Endodermal cell (in vitro differentiated cells): ENCODE results near the gene ANKRD44. TPM values are rescaled to one million over a fixed set of nuclear protein-coding genes. Genes with fewer than 3 reads are reported as not detected.

Experiments
- DNase-seq: peaks from one replicate; pipeline ENCODE4 v3.0.0-alpha.2; 2017
- H3K27ac ChIP-seq: 2 replicates; pipeline ENCODE4 v1.5.1; 2013; ENCODE audit warnings: mild to moderate bottlenecking, low read depth, low read length, moderate library complexity
- H3K27me3 ChIP-seq: 2 replicates; pipeline ENCODE4 v1.6.1; 2013; ENCODE audit warnings: mild to moderate bottlenecking, low read length, moderate library complexity; ENCODE audit not compliant: insufficient read depth, control insufficient read depth, poor library complexity, severe bottlenecking
- H3K36me3 ChIP-seq: 2 replicates; pipeline ENCODE4 v1.7.0; 2013; ENCODE audit warnings: mild to moderate bottlenecking, low read length, moderate library complexity; ENCODE audit not compliant: control insufficient read depth, insufficient read depth
- H3K4me1 ChIP-seq: one replicate; pipeline ENCODE4 v1.7.0; 2013; ENCODE audit warnings: low read length; ENCODE audit not compliant: control insufficient read depth, insufficient read depth
- H3K4me3 ChIP-seq: 2 replicates; pipeline ENCODE4 v1.5.1; 2013; ENCODE audit warnings: mild to moderate bottlenecking, low read length, moderate library complexity
- H3K9ac ChIP-seq: 2 replicates; pipeline ENCODE4 v1.6.1; 2013; ENCODE audit warnings: mild to moderate bottlenecking, low read length, moderate library complexity; ENCODE audit not compliant: poor library complexity, severe bottlenecking; ENCODE audit errors: extremely low read depth
- H3K9me3 ChIP-seq: 2 replicates; pipeline ENCODE4 v1.6.1; 2013; ENCODE audit warnings: mild to moderate bottlenecking, low read length, moderate library complexity; ENCODE audit not compliant: control insufficient read depth
- H3K27ac Mint-ChIP-seq: 2 replicates; pipeline ENCODE4 v1.8.0; 2020; ENCODE audit warnings: mixed read lengths
- H3K27me3 Mint-ChIP-seq: 2 replicates; pipeline ENCODE4 v1.8.0; 2021; ENCODE audit warnings: mild to moderate bottlenecking, mixed read lengths; ENCODE audit not compliant: insufficient read depth
- H3K36me3 Mint-ChIP-seq: 2 replicates; pipeline ENCODE4 v1.8.0; 2020; ENCODE audit warnings: low read depth, mixed read lengths
- H3K4me1 Mint-ChIP-seq: 2 replicates; pipeline ENCODE4 v1.8.0; 2020; ENCODE audit warnings: mixed read lengths
- H3K4me3 Mint-ChIP-seq: 2 replicates; pipeline ENCODE4 v1.8.0; 2020; ENCODE audit warnings: mild to moderate bottlenecking, moderate library complexity, mixed read lengths
- H3K9me3 Mint-ChIP-seq: 2 replicates; pipeline ENCODE4 v1.8.0; 2020; ENCODE audit warnings: mild to moderate bottlenecking, mixed read lengths
- WGBS, 2 experiments: methylation state at CpG; one replicate each; pipeline versions ENCODE4 v1.1.5 to v1.1.7; 2013; ENCODE audit warnings: missing lambda C conversion rate in 2 of 2, mixed read lengths in 1 of 2; ENCODE audit not compliant: insufficient coverage in 1 of 2, insufficient read length in 1 of 2; 5-methylcytosine and 5-hydroxymethylcytosine counted together
- total RNA-seq, 2 donors: library from RNA; stranded (reverse); fragmentation: NEBNext Ultra II Directional in 1 of 2; extraction: Animal tissue kit (Norgen Biotek cat#: 25700) in 1 of 2; gene quantifications; 2 replicates in 1 of 2; 3 replicates in 1 of 2; pipeline ENCODE4 v1.2.1, GENCODE V29; 2021
- TF ChIP-seq, protein P1 (sequence below): fragments of 200-600 bp; sonication (generic); conservative IDR thresholded peaks from 2 replicates; pipeline ENCODE4 v1.5.0; 2021; ENCODE audit warnings: antibody characterized with exemption, mild to moderate bottlenecking

Gene ANKRD44
- total RNA-seq, 2 donors from 2014 or later, result 6.2 to 10.6 TPM

DNA sequence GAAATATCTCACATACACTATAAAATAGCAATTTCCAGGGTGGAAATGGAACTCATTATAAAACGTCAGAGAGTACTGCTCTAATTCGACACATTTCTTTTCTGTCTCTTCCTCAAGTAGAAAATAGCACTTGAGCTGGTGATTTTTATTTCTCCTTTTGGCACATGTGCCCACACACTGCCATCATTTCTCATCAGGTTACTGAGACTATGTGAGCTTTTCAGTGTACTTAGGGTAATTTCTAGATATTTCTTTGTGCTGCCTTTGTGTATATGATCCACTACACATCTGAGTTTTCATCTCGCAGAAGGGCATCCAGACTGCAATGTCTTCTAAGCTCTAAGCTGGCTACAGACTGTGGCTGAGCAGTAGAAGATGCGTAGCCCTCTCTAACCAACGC is 321.9 kb downstream of the ANKRD44 start:
- Mint-ChIP-seq H3K4me1 (peaks cover 22% of the 10 kb centered on the region), H3K4me3 (no peak overlapping the region), H3K27me3 (no peaks in the 10 kb centered on the region), H3K36me3 (no peaks in the 10 kb centered on the region), H3K27ac (no peak overlapping the region), H3K9me3 (no peaks in the 10 kb centered on the region)
- WGBS, 2 experiments, result 90% methylated on average over 4 to 5 of the region's 5 CpGs
- no peaks in the 10 kb centered on the region for H3K36me3 ChIP-seq
- H3K9ac ChIP-seq, result no peak overlapping the region
- H3K4me3 ChIP-seq, result no peak overlapping the region
- no peaks in the 10 kb centered on the region for H3K27me3 ChIP-seq
- TF ChIP-seq, protein P1, sequence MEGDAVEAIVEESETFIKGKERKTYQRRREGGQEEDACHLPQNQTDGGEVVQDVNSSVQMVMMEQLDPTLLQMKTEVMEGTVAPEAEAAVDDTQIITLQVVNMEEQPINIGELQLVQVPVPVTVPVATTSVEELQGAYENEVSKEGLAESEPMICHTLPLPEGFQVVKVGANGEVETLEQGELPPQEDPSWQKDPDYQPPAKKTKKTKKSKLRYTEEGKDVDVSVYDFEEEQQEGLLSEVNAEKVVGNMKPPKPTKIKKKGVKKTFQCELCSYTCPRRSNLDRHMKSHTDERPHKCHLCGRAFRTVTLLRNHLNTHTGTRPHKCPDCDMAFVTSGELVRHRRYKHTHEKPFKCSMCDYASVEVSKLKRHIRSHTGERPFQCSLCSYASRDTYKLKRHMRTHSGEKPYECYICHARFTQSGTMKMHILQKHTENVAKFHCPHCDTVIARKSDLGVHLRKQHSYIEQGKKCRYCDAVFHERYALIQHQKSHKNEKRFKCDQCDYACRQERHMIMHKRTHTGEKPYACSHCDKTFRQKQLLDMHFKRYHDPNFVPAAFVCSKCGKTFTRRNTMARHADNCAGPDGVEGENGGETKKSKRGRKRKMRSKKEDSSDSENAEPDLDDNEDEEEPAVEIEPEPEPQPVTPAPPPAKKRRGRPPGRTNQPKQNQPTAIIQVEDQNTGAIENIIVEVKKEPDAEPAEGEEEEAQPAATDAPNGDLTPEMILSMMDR, result no peak
- H3K9me3 ChIP-seq, result no peaks in the 10 kb centered on the region
- H3K4me1 ChIP-seq, result no peaks in the 10 kb centered on the region
- no peak overlapping the region for H3K27ac ChIP-seq
- DNase-seq, result no peak

DNA sequence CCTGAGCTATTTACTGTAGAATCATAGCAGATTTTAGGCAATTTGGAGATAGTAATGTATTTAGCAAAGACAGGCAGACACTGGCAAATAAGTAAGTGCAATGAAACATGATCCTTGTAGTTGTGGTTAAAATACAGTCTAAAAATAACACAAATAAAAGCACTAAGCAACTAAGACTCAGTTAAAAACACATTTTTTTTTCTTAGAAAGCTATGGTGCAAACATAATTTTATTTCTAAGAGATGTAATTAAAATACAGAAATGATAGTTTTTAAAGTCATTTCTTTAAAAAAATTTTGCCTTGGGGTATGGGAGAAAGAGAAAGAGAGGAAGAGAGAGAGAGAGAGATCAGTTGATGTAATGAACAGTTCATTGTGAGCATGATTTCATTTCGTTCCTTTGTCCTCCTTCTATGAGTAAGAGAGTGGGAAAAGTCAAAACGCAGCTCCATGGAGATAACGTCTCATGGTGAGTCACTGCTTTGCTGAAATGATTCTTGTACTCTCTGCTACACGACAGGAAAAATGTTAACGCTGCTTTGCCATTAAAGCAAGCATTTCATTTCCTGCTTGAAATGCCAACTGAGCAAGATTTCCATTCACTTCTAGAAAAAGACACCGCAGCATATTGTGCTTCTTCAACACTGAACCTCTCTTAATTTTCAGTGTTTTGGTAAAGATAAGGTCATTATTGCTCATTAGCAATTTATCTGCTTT is 322.8 kb downstream of the ANKRD44 start:
- H3K4me1 Mint-ChIP-seq, result peaks cover 22% of the 10 kb centered on the region
- H3K27me3 ChIP-seq, result no peaks in the 10 kb centered on the region
- TF ChIP-seq, protein P1, result no peak
- H3K9me3 ChIP-seq, result no peaks in the 10 kb centered on the region
- WGBS, 2 experiments, result 32 to 53% methylated on average over 5 to 6 of the region's 6 CpGs
- H3K27ac Mint-ChIP-seq, result no peak overlapping the region
- no peaks in the 10 kb centered on the region for H3K36me3 ChIP-seq
- no peaks in the 10 kb centered on the region for H3K27me3 Mint-ChIP-seq
- no peaks in the 10 kb centered on the region for H3K4me1 ChIP-seq
- no peaks in the 10 kb centered on the region for H3K36me3 Mint-ChIP-seq
- H3K4me3 Mint-ChIP-seq, result no peak overlapping the region
- no peak for DNase-seq
- no peak overlapping the region for H3K4me3 ChIP-seq
- no peaks in the 10 kb centered on the region for H3K9me3 Mint-ChIP-seq
- H3K27ac ChIP-seq, result peak overlapping the region; percentile 79
- H3K9ac ChIP-seq, result no peak overlapping the region

- Histone ChIP-seq H3K27ac (peak overlapping the region; percentile 79), H3K36me3 (no peaks in the 10 kb centered on the region), H3K9me3 (no peaks in the 10 kb centered on the region), H3K9ac (no peak overlapping the region), H3K4me3 (no peak overlapping the region), H3K4me1 (no peaks in the 10 kb centered on the region), H3K27me3 (no peaks in the 10 kb centered on the region)
- H3K36me3 Mint-ChIP-seq, result no peaks in the 10 kb centered on the region
- H3K4me3 Mint-ChIP-seq, result no peak overlapping the region
- DNase-seq, result no peak
- WGBS, 2 experiments, result 83 to 94% methylated on average over 1 of the region's 1 CpG
- no peaks in the 10 kb centered on the region for H3K9me3 Mint-ChIP-seq
- H3K27me3 Mint-ChIP-seq, result no peaks in the 10 kb centered on the region
- TF ChIP-seq, protein P1, result no peak
- peaks cover 22% of the 10 kb centered on the region for H3K4me1 Mint-ChIP-seq
- no peak overlapping the region for H3K27ac Mint-ChIP-seq
Observed at GRCh38 chr2:196987298-196987648, 323.3 kb downstream of the ANKRD44 start.
